GM20431 (cell line): ENCODE measurements around the gene CSRP3.
"Not testable (repeated sequence)": the region's sequence is repeated elsewhere in the genome, so short reads cannot be mapped to it uniquely, and the experiment has no call there.

Experiments
- in situ Hi-C: fragments of 300-500 bp; cut with MseI, MboI; formaldehyde crosslinking; loops from one replicate; pipeline ENCODE4 v1.15.0; 2020; ENCODE audit warnings: low sequenced_read_pairs; ENCODE audit not compliant: unreplicated experiment

The CSRP3 gene

DNA sequence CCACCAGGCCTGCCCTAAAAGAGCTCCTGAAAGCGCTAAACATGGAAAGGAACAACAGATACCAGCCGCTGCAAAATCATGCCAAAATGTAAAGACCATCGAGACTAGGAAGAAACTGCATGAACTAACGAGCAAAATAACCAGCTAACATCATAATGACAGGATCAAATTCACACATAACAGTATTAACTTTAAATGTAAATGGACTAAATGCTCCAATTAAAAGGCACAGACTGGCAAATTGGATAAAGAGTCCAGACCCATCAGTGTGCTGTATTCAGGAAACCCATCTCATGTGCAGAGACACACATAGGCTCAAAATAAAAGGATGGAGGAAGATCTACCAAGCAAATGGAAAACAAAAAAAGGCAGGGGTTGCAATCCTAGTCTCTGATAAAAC is 64.9 kb downstream of the CSRP3 start:
- in situ Hi-C loops = not testable (repeated sequence)

DNA sequence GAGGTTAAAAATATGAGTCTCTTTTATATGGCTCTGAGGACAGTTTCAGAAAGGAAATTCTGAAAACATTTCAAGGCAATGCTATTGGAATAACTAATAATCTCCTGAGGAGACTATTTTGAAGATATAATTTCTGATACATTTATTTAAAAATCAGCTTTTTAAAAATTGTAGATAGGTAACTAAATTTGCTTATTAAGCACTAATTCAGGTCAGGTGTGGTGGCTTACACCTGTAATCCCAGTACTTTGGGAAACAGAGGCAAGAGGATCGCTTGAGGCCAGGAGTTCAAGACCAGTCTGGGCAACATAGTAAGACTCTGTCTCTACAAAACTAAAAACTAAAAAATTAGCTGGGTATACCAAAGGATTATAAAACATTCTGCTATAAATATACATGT is 67.8 kb downstream of the CSRP3 start:
- in situ Hi-C loops = no loop called here
